Neural cell (in vitro differentiated cells): Measurements from ENCODE around the gene BAD. TPM values are rescaled to one million over a fixed set of nuclear protein-coding genes. Genes with fewer than 3 reads are reported as not detected.

Experiments
- H2AFZ ChIP-seq: fragments of 200-600, 300-800 bp; sonication (generic), shearing (Covaris generic); 2 replicates; pipeline ENCODE4 v1.6.0; 2014; ENCODE audit warnings: low read depth, mild to moderate bottlenecking, antibody characterized with exemption, low read length, moderate library complexity
- H3F3A ChIP-seq: fragments of 200-600 bp; shearing (Covaris generic); 2 replicates; pipeline ENCODE4 v1.6.1; 2016; ENCODE audit warnings: mild to moderate bottlenecking, moderate library complexity, mixed read lengths, antibody characterized with exemption, low read length; ENCODE audit not compliant: insufficient read depth, poor library complexity, severe bottlenecking
- H3K27ac ChIP-seq: fragments of 200-600, 300-800 bp; sonication (generic), shearing (Covaris generic); 2 replicates; pipeline ENCODE4 v1.5.1; 2014; ENCODE audit warnings: mild to moderate bottlenecking, low read length, moderate library complexity
- H3K27me3 ChIP-seq: fragments of 300-800, 200-600 bp; sonication (generic), shearing (Covaris generic); 2 replicates; pipeline ENCODE4 v1.6.0; 2014; ENCODE audit warnings: mild to moderate bottlenecking, low read depth, low read length, moderate library complexity; ENCODE audit not compliant: insufficient read depth
- H3K36me3 ChIP-seq: fragments of 300-800, 200-600 bp; sonication (generic), shearing (Covaris generic); 2 replicates; pipeline ENCODE4 v1.5.1; 2014; ENCODE audit warnings: mild to moderate bottlenecking, antibody characterized with exemption, low read length, moderate library complexity; ENCODE audit not compliant: insufficient read depth
- H3K4me2 ChIP-seq: fragments of 300-800, 200-600 bp; sonication (generic), shearing (Covaris generic); 2 replicates; pipeline ENCODE4 v1.6.0; 2014; ENCODE audit warnings: mild to moderate bottlenecking, low read length
- H3K4me3 ChIP-seq: fragments of 300-800, 200-600 bp; sonication (generic), shearing (Covaris generic); 2 replicates; pipeline ENCODE4 v1.5.1; 2014; ENCODE audit warnings: mild to moderate bottlenecking, low read length, moderate library complexity
- H3K79me2 ChIP-seq: fragments of 200-600 bp; shearing (Covaris generic); replicated peaks from 2 replicates; pipeline ENCODE4 v1.6.0; 2014; ENCODE audit warnings: mild to moderate bottlenecking, low read length, moderate library complexity; ENCODE audit not compliant: insufficient read depth
- H3K9ac ChIP-seq: fragments of 300-800, 200-600 bp; sonication (generic), shearing (Covaris generic); 2 replicates; pipeline ENCODE4 v1.6.1; 2016; ENCODE audit warnings: mild to moderate bottlenecking, low read length, mixed read lengths
- H3K9me2 ChIP-seq: fragments of 200-600 bp; shearing (Covaris generic); 2 replicates; pipeline ENCODE4 v1.6.1; 2016; ENCODE audit warnings: mild to moderate bottlenecking, low read length, mixed read lengths; ENCODE audit not compliant: insufficient read depth
- H3K9me3 ChIP-seq: fragments of 200-600, 300-800 bp; sonication (generic), shearing (Covaris generic); 2 replicates; pipeline ENCODE4 v1.6.1; 2016; ENCODE audit warnings: mild to moderate bottlenecking, mixed run types, low read length, moderate library complexity, mixed read lengths
- H4K20me1 ChIP-seq: fragments of 200-600 bp; shearing (Covaris generic); 2 replicates; pipeline ENCODE4 v1.6.1; 2016; ENCODE audit warnings: mild to moderate bottlenecking, mixed run types; ENCODE audit not compliant: insufficient read depth
- EP300 ChIP-seq: fragments of 450-650 bp; conservative IDR thresholded peaks from 2 replicates; pipeline ENCODE4 v1.6.1; 2014; ENCODE audit warnings: antibody characterized with exemption, mild to moderate bottlenecking, moderate library complexity; ENCODE audit not compliant: poor library complexity, severe bottlenecking
- MXI1 ChIP-seq: fragments of 450-650 bp; conservative IDR thresholded peaks from 2 replicates; pipeline ENCODE4 v1.6.1; 2014; ENCODE audit warnings: antibody characterized with exemption, mild to moderate bottlenecking; ENCODE audit not compliant: poor library complexity, severe bottlenecking
- POLR2AphosphoS5 ChIP-seq: IDR thresholded peaks from 2 replicates; pipeline ENCODE4 v1.6.1; 2012
- REST ChIP-seq: IDR thresholded peaks from 2 replicates; pipeline ENCODE4 v1.6.1; 2012; ENCODE audit warnings: borderline replicate concordance
- SMC3 ChIP-seq: fragments of 450-650 bp; conservative IDR thresholded peaks from 2 replicates; pipeline ENCODE4 v1.6.1; 2014; ENCODE audit warnings: antibody characterized with exemption, mild to moderate bottlenecking, moderate library complexity; ENCODE audit not compliant: poor library complexity
- TAF1 ChIP-seq: IDR thresholded peaks from 2 replicates; pipeline ENCODE4 v1.6.1; 2012; ENCODE audit warnings: low read depth
- polyA plus RNA-seq: library from polyadenylated mRNA; depleted of rRNA; stranded (reverse); fragments of >200 nt; gene quantifications from 2 replicates; pipeline ENCODE4 v1.2.3, GENCODE V29; 2014
- small RNA-seq, 3 experiments: library from RNA; depleted of rRNA; stranded (forward); fragments of <200 nt; gene quantifications; one replicate each; pipeline ENCODE3, GENCODE V24; 2012

BAD gene
- polyA plus RNA-seq, 1 donor from 2014 or later, result 219 TPM

DNA sequence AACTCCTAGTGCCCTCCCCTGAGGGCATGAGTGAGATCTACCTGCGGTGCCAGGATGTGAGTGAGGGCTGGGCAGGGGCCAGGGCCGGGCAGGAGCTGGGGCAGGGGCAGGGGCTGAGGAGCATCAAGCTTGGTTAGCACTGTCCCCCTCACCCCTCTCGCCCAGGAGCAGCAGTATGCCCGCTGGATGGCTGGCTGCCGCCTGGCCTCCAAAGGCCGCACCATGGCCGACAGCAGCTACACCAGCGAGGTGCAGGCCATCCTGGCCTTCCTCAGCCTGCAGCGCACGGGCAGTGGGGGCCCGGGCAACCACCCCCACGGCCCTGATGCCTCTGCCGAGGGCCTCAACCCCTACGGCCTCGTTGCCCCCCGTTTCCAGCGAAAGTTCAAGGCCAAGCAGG, 64.2 kb downstream of the BAD start:
- H3K79me2 ChIP-seq, result no peaks in the 10 kb centered on the region
- H3K9me3 ChIP-seq, result no peaks in the 10 kb centered on the region
- no peak overlapping the region for H3K27ac ChIP-seq
- no peak overlapping the region for H3K4me3 ChIP-seq
- no peaks in the 10 kb centered on the region for H3F3A ChIP-seq
- no peaks in the 10 kb centered on the region for H3K36me3 ChIP-seq
- no peak overlapping the region for H3K9ac ChIP-seq
- no peak overlapping the region for H2AFZ ChIP-seq
- H4K20me1 ChIP-seq, result no peaks in the 10 kb centered on the region
- TF ChIP-seq SMC3 (no peak), EP300 (no peak), MXI1 (no peak), TAF1 (no peak), POLR2AphosphoS5 (no peak), REST (no peak)
- H3K9me2 ChIP-seq, result no peaks in the 10 kb centered on the region
- H3K4me2 ChIP-seq, result no peak overlapping the region
- no peaks in the 10 kb centered on the region for H3K27me3 ChIP-seq

Small RNAs within 50 kb of the gene (small RNA-seq; reads per million reads assigned to genes)
- 0 to 1.2 (median 0) reads per million in 3 experiments for gene RF00019

Other genes starting within 250 kb of the BAD start
- gene FLRT1, start 248.7 kb downstream of the BAD start, polyA plus RNA-seq, result 2.6 and 3.5 TPM in 2 replicates
- 19.9 and 30.8 TPM in 2 replicates for gene MACROD1, start 118.6 kb downstream of the BAD start, polyA plus RNA-seq
- gene STIP1, start 98.5 kb downstream of the BAD start, polyA plus RNA-seq, result 161 and 174 TPM in 2 replicates
- 0.89 TPM in 1 of 2 replicates, not detected in the other for gene FERMT3, start 77.9 kb downstream of the BAD start, polyA plus RNA-seq
- 67.2 and 75.8 TPM in 2 replicates for gene TRPT1, start 58.5 kb downstream of the BAD start, polyA plus RNA-seq
- gene NUDT22, start 58.4 kb downstream of the BAD start, polyA plus RNA-seq, result 47.3 and 62.1 TPM in 2 replicates
- gene DNAJC4, start 54.1 kb downstream of the BAD start, polyA plus RNA-seq, result 20.3 and 23.9 TPM in 2 replicates
- 4.8 and 6.1 TPM in 2 replicates for gene VEGFB, start 50.1 kb downstream of the BAD start, polyA plus RNA-seq
- 36.9 and 47.4 TPM in 2 replicates for gene FKBP2, start 43.6 kb downstream of the BAD start, polyA plus RNA-seq
- gene PPP1R14B, start 37.7 kb downstream of the BAD start, polyA plus RNA-seq, result 400 and 475 TPM in 2 replicates
- gene PLCB3, start 33.1 kb downstream of the BAD start, polyA plus RNA-seq, result 2.1 and 3.4 TPM in 2 replicates
- gene GPR137, start 1.2 kb upstream of the BAD start, polyA plus RNA-seq, result 34.1 and 40.1 TPM in 2 replicates
- 0.60 and 1.0 TPM in 2 replicates for gene KCNK4, start 6.6 kb upstream of the BAD start, polyA plus RNA-seq
- gene CATSPERZ, start 15.7 kb upstream of the BAD start, polyA plus RNA-seq, result 3.4 TPM in 1 of 2 replicates, not detected in the other
- gene ESRRA, start 20.9 kb upstream of the BAD start, polyA plus RNA-seq, result 29.0 and 30.0 TPM in 2 replicates
- 278 and 335 TPM in 2 replicates for gene TRMT112, start 32.9 kb upstream of the BAD start, polyA plus RNA-seq
- gene PRDX5, start 33.5 kb upstream of the BAD start, polyA plus RNA-seq, result 452 and 489 TPM in 2 replicates
- gene CCDC88B, start 55.5 kb upstream of the BAD start, polyA plus RNA-seq, result 1.3 and 5.4 TPM in 2 replicates
- gene RPS6KA4, start 74.5 kb upstream of the BAD start, polyA plus RNA-seq, result 16.7 and 24.6 TPM in 2 replicates